PC-3 (cell line): ENCODE data around the gene TEX29. TPM values are rescaled to one million over a fixed set of nuclear protein-coding genes. Genes with fewer than 3 reads are reported as not detected.

Experiments
- ATAC-seq: fragments of 200-7000 bp; cut with Tn5 transposase; 2 replicates; pipeline ENCODE4 v1.9.1; 2020; ENCODE audit warnings: mild to moderate bottlenecking, moderate library complexity
- BruUV-seq: library from RNA; stranded (reverse); fragments of 400-500 nt; replicated peaks from 2 replicates; lab custom pipeline; 2021; lab: Mats Ljungman, UMichigan
- CTCF ChIA-PET: fragments of 300-600 bp; sonication (Branson Sonifier 250); formaldehyde crosslinking; loops from one replicate; lab custom pipeline; 2022; ENCODE audit warnings: antibody characterized with exemption; lab: Charles Lee
- POLR2A ChIA-PET: fragments of 300-600 bp; sonication (Branson Sonifier 250); formaldehyde crosslinking; loops from one replicate; lab custom pipeline; 2022; ENCODE audit warnings: antibody characterized with exemption; ENCODE audit not compliant: unreplicated experiment; lab: Charles Lee
- DNase-seq: peaks from one replicate; pipeline ENCODE4 v3.0.0-alpha.2; 2015
- H2AFZ ChIP-seq: fragments of 300-600 bp; sonication (generic); 2 replicates; pipeline ENCODE4 v1.6.0; 2016; ENCODE audit warnings: antibody characterized with exemption, low read length
- H3F3A ChIP-seq: fragments of 300-600 bp; sonication (generic); one replicate; pipeline ENCODE4 v1.6.0; 2017; ENCODE audit warnings: antibody characterized with exemption, low read length, control low read depth, mild to moderate bottlenecking; ENCODE audit not compliant: unreplicated experiment
- H3K27ac ChIP-seq: fragments of 300-600 bp; sonication (generic); 2 replicates; pipeline ENCODE4 v1.5.1; 2016; ENCODE audit warnings: mild to moderate bottlenecking, low read length
- H3K27me3 ChIP-seq: fragments of 300-600 bp; sonication (generic); 2 replicates; pipeline ENCODE4 v1.6.1; 2016; ENCODE audit warnings: low read length, mixed read lengths
- H3K36me3 ChIP-seq: fragments of 300-600 bp; sonication (generic); 2 replicates; pipeline ENCODE4 v1.6.1; 2016; ENCODE audit warnings: low read depth, mixed run types, low read length, mixed read lengths
- H3K4me1 ChIP-seq: fragments of 300-600 bp; sonication (generic); 2 replicates; pipeline ENCODE4 v1.5.1; 2016; ENCODE audit warnings: low read length; ENCODE audit not compliant: insufficient read depth
- H3K4me2 ChIP-seq: fragments of 300-600 bp; sonication (generic); 2 replicates; pipeline ENCODE4 v1.6.0; 2016; ENCODE audit warnings: low read length
- H3K4me3 ChIP-seq: fragments of 300-600 bp; sonication (generic); 2 replicates; pipeline ENCODE4 v1.5.1; 2016; ENCODE audit warnings: mild to moderate bottlenecking, low read length, mixed read lengths
- H3K79me2 ChIP-seq: fragments of 300-600 bp; sonication (generic); 2 replicates; pipeline ENCODE4 v1.6.1; 2017; ENCODE audit warnings: low read length, mixed read lengths
- H3K9ac ChIP-seq: fragments of 300-600 bp; sonication (generic); 2 replicates; pipeline ENCODE4 v1.6.0; 2016; ENCODE audit warnings: mild to moderate bottlenecking, low read length
- H3K9me2 ChIP-seq: fragments of 300-600 bp; sonication (generic); replicated peaks from 2 replicates; pipeline ENCODE4 v1.6.1; 2016; ENCODE audit warnings: mixed run types, low read length, mixed read lengths
- H3K9me3 ChIP-seq: fragments of 300-600 bp; sonication (generic); 2 replicates; pipeline ENCODE4 v1.6.1; 2016; ENCODE audit warnings: low read length, mixed read lengths
- H4K20me1 ChIP-seq: fragments of 300-600 bp; sonication (generic); 2 replicates; pipeline ENCODE4 v1.6.1; 2016; ENCODE audit warnings: low read length, mixed read lengths
- EZH2 ChIP-seq: fragments of 300-600 bp; sonication (generic); IDR thresholded peaks from one replicate; pipeline ENCODE4 v1.6.1; 2017; ENCODE audit warnings: antibody characterized with exemption, mild to moderate bottlenecking, low read length; ENCODE audit not compliant: unreplicated experiment
- EZH2phosphoT487 ChIP-seq: fragments of 300-600 bp; sonication (generic); IDR thresholded peaks from 2 replicates; pipeline ENCODE4 v1.6.1; 2018; ENCODE audit warnings: mild to moderate bottlenecking, antibody characterized with exemption, low read length, borderline replicate concordance
- intact Hi-C: fragments of 100-400 bp; cut with micrococcal nuclease; formaldehyde crosslinking; loops from 2 replicates; pipeline ENCODE4 v1.9.0; 2023
- total RNA-seq: library from RNA; depleted of rRNA; stranded (reverse); fragments of >200 nt; gene quantifications from 2 replicates; pipeline ENCODE4 v1.2.3, GENCODE V29; 2014
- TF ChIP-seq, protein P1 (sequence below): fragments of 300-600 bp; sonication (generic); conservative IDR thresholded peaks from 2 replicates; pipeline ENCODE4 v1.5.1; 2017; ENCODE audit warnings: antibody characterized with exemption, low read depth, mild to moderate bottlenecking, low read length

TEX29 gene
- total RNA-seq, 1 experiment from 2014 or later: not detected

DNA sequence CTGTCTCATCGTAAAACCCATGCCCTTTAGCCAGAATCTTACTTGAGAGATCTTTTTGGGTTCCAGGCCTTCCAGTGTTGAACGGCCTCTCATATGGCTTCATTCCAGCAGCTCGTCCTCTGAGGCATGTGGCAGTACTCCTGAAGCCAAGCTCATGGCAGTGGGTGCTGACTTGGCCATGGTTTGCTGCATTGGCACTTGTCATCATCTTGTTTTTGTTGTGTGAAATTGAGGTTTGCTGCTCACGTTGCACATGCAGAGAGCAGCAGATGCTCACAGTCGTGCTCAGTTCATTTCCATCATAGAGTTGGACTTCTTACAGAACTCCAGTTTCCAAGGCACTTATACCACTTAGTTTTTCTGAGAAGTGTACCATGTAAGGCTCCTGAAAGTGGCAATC is 14.9 kb downstream of the TEX29 start:
- no peak overlapping the region for H3K4me2 ChIP-seq
- no peak overlapping the region for H3K9ac ChIP-seq
- no peaks in the 10 kb centered on the region for H4K20me1 ChIP-seq
- no TSS peak for BruUV-seq
- no peaks in the 10 kb centered on the region for H3K9me2 ChIP-seq
- no peaks in the 10 kb centered on the region for H3F3A ChIP-seq
- intact Hi-C loops: no loop called here
- H2AFZ ChIP-seq: no peak overlapping the region
- no peak for ATAC-seq
- no peaks in the 10 kb centered on the region for H3K4me1 ChIP-seq
- ChIA-PET CTCF (no interaction called here), POLR2A (no interaction called here)
- H3K27ac ChIP-seq: no peak overlapping the region
- peaks cover 35% of the 10 kb centered on the region for H3K27me3 ChIP-seq
- no peaks in the 10 kb centered on the region for H3K9me3 ChIP-seq
- H3K4me3 ChIP-seq: no peak overlapping the region
- no peaks in the 10 kb centered on the region for H3K79me2 ChIP-seq
- TF ChIP-seq, protein P1, sequence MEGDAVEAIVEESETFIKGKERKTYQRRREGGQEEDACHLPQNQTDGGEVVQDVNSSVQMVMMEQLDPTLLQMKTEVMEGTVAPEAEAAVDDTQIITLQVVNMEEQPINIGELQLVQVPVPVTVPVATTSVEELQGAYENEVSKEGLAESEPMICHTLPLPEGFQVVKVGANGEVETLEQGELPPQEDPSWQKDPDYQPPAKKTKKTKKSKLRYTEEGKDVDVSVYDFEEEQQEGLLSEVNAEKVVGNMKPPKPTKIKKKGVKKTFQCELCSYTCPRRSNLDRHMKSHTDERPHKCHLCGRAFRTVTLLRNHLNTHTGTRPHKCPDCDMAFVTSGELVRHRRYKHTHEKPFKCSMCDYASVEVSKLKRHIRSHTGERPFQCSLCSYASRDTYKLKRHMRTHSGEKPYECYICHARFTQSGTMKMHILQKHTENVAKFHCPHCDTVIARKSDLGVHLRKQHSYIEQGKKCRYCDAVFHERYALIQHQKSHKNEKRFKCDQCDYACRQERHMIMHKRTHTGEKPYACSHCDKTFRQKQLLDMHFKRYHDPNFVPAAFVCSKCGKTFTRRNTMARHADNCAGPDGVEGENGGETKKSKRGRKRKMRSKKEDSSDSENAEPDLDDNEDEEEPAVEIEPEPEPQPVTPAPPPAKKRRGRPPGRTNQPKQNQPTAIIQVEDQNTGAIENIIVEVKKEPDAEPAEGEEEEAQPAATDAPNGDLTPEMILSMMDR: no peak
- TF ChIP-seq EZH2: no peak
- no peak for TF ChIP-seq EZH2phosphoT487
- no peaks in the 10 kb centered on the region for H3K36me3 ChIP-seq
- no peak for DNase-seq

DNA sequence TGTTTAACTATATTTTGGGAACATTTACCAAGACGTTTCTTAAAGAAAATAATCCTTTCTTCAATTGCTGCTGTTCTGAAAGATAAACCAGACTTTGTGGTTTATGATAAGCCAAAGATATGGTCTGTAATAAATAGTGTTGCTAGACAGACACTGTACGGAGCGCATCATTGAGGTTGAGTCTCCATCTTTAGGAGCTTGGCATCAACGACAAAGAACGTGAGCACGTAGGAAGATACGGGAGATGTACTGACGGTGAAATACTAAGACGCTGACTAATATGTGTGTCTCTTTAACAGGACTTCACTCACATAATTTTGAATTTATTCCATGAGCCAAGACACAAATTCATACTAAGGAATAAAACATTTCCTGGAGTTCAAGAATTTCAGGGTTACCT is 16.2 kb downstream of the TEX29 start:
- no peak overlapping the region for H2AFZ ChIP-seq
- TF ChIP-seq, protein P1: no peak
- TF ChIP-seq EZH2phosphoT487: no peak
- no peak for TF ChIP-seq EZH2
- no peaks in the 10 kb centered on the region for H4K20me1 ChIP-seq
- no peaks in the 10 kb centered on the region for H3K36me3 ChIP-seq
- no peak overlapping the region for H3K27ac ChIP-seq
- POLR2A ChIA-PET: no interaction called here
- H3K9me2 ChIP-seq: no peaks in the 10 kb centered on the region
- no peaks in the 10 kb centered on the region for H3K4me1 ChIP-seq
- intact Hi-C loops: no loop called here
- no peaks in the 10 kb centered on the region for H3F3A ChIP-seq
- H3K27me3 ChIP-seq: peaks cover 30% of the 10 kb centered on the region
- BruUV-seq: no TSS peak
- H3K9ac ChIP-seq: no peak overlapping the region
- DNase-seq: no peak
- no peaks in the 10 kb centered on the region for H3K79me2 ChIP-seq
- no peak overlapping the region for H3K4me2 ChIP-seq
- no peak for ATAC-seq
- no peak overlapping the region for H3K4me3 ChIP-seq
- CTCF ChIA-PET: no interaction called here
- H3K9me3 ChIP-seq: no peaks in the 10 kb centered on the region

GRCh38 chr13:111337206-111337605 is 16.8 kb downstream of the TEX29 start:
- intact Hi-C loops: no loop called here
- H3K27ac ChIP-seq: no peak overlapping the region
- DNase-seq (peak; percentile 41), ATAC-seq (no peak)
- POLR2A ChIA-PET: no interaction called here
- no peaks in the 10 kb centered on the region for H3K79me2 ChIP-seq
- no TSS peak for BruUV-seq
- TF ChIP-seq EZH2 (no peak), EZH2phosphoT487 (no peak)
- TF ChIP-seq, protein P1: no peak
- no peaks in the 10 kb centered on the region for H3K9me2 ChIP-seq
- no peaks in the 10 kb centered on the region for H4K20me1 ChIP-seq
- H3K36me3 ChIP-seq: no peaks in the 10 kb centered on the region
- H3K9ac ChIP-seq: no peak overlapping the region
- H3K27me3 ChIP-seq: peaks cover 25% of the 10 kb centered on the region
- H3K4me1 ChIP-seq: no peaks in the 10 kb centered on the region
- no peak overlapping the region for H3K4me2 ChIP-seq
- H3F3A ChIP-seq: no peaks in the 10 kb centered on the region
- no peak overlapping the region for H3K4me3 ChIP-seq
- no peak overlapping the region for H2AFZ ChIP-seq
- H3K9me3 ChIP-seq: no peaks in the 10 kb centered on the region
- CTCF ChIA-PET: no interaction called here
